HepG2 (cell line): ENCODE measurements around the gene C6orf136. TPM values are rescaled to one million over a fixed set of nuclear protein-coding genes. Genes with fewer than 3 reads are reported as not detected.

Experiments used
- ATAC-seq: fragments of 200-7000 bp; cut with Tn5 transposase; 3 replicates; pipeline ENCODE4 v1.9.1; 2020; ENCODE audit warnings: mild to moderate bottlenecking, moderate library complexity
- BruUV-seq: library from RNA; stranded (reverse); fragments of 400-500 nt; replicated peaks from 2 replicates; lab custom pipeline; 2021; lab: Mats Ljungman, UMichigan
- CTCF ChIA-PET: fragments of 300-600 bp; formaldehyde crosslinking; extraction: SDS; loops from one replicate; lab custom pipeline; 2021; ENCODE audit warnings: low total read pairs, inconsistent platforms, low intra/inter-chr PET ratio; lab: Yijun Ruan, JAX
- POLR2A ChIA-PET: fragments of 350-600 bp; sonication (Branson Sonifier 250); formaldehyde crosslinking; loops from one replicate; lab custom pipeline; 2020; ENCODE audit warnings: antibody characterized with exemption, inconsistent platforms; lab: Yijun Ruan, JAX
- DNase-seq: peaks from one replicate; pipeline ENCODE4 v3.0.0-alpha.2; 2015; ENCODE audit warnings: low spot score
- FAIRE-seq: peaks from 3 replicates; lab custom pipeline; 2011; peaks lifted over from hg19 to GRCh38; lab: Jason Lieb, UNC
- H2AFZ ChIP-seq: one replicate; pipeline ENCODE4 v1.6.1; 2011; ENCODE audit warnings: low read length, inconsistent platforms
- H3K27ac ChIP-seq: fragments of 300-600 bp; 3 replicates; pipeline ENCODE4 v1.8.0; 2011; ENCODE audit warnings: mixed run types, mild to moderate bottlenecking, mixed read lengths, low read length, inconsistent platforms; ENCODE audit not compliant: insufficient read depth; ENCODE audit errors: extremely low read length
- H3K27me3 ChIP-seq, 2 experiments: fragments of 200-600 bp in 1 of 2; 2 replicates in 1 of 2; 3 replicates in 1 of 2; pipeline versions ENCODE4 v1.6.0 to v1.8.0; 2011; ENCODE audit warnings: low read length in 2 of 2, mild to moderate bottlenecking in 2 of 2, moderate library complexity in 2 of 2, inconsistent platforms in 1 of 2; ENCODE audit not compliant: insufficient read depth in 2 of 2, control insufficient read depth in 1 of 2
- H3K36me3 ChIP-seq, 2 experiments: fragments of 200-600 bp in 1 of 2; replicated peaks in 1 of 2; 2 replicates in 1 of 2; 3 replicates in 1 of 2; pipeline versions ENCODE4 v1.5.1 to v1.8.0; 2011; ENCODE audit warnings: low read length in 2 of 2, inconsistent platforms in 1 of 2; ENCODE audit not compliant: insufficient read depth in 2 of 2, control insufficient read depth in 1 of 2
- H3K4me1 ChIP-seq: 2 replicates; pipeline ENCODE4 v1.5.1; 2012; ENCODE audit warnings: low read length, inconsistent platforms; ENCODE audit not compliant: insufficient read depth
- H3K4me2 ChIP-seq: 2 replicates; pipeline ENCODE4 v1.6.0; 2011; ENCODE audit warnings: low read depth, low read length, inconsistent platforms
- H3K4me3 ChIP-seq, 3 experiments: fragments of 200-600 bp in 1 of 3; sonication (generic), shearing (Covaris generic) in 1 of 3; replicated peaks in 1 of 3; 2 replicates each; pipeline ENCODE4 v1.5.1; 2011 to 2016; ENCODE audit warnings: low read length in 3 of 3, inconsistent platforms in 2 of 3, low read depth in 2 of 3, mild to moderate bottlenecking in 2 of 3, control low read depth in 1 of 3, mixed read lengths in 1 of 3; ENCODE audit not compliant: insufficient read depth in 1 of 3
- H3K79me2 ChIP-seq: one replicate; pipeline ENCODE4 v1.6.1; 2011; ENCODE audit warnings: low read length, inconsistent platforms; ENCODE audit not compliant: insufficient read depth
- H3K9ac ChIP-seq: 2 replicates; pipeline ENCODE4 v1.6.0; 2011; ENCODE audit warnings: mild to moderate bottlenecking, low read depth, low read length, inconsistent platforms; ENCODE audit not compliant: insufficient read depth
- H3K9me3 ChIP-seq: 2 replicates; pipeline ENCODE4 v1.5.1; 2012; ENCODE audit warnings: mild to moderate bottlenecking, low read length
- H4K20me1 ChIP-seq: 2 replicates; pipeline ENCODE4 v1.6.0; 2011; ENCODE audit warnings: inconsistent platforms, mild to moderate bottlenecking, low read length, moderate library complexity; ENCODE audit not compliant: insufficient read depth
- HNRNPK ChIP-seq: fragments of 200-400 bp; formaldehyde crosslinking; IDR thresholded peaks from 2 replicates; pipeline ENCODE4 v1.6.1; 2018; ENCODE audit warnings: low read length, low read depth, moderate library complexity, mild to moderate bottlenecking; ENCODE audit not compliant: poor library complexity, severe bottlenecking
- NCOA5 ChIP-seq: sonication (generic); formaldehyde crosslinking; IDR thresholded peaks from 2 replicates; pipeline ENCODE4 v1.4.0; 2020; ENCODE audit warnings: missing genetic modification reagents
- PTBP1 ChIP-seq: fragments of 200-400 bp; formaldehyde crosslinking; IDR thresholded peaks from 2 replicates; pipeline ENCODE4 v1.6.1; 2018; ENCODE audit warnings: low read length, low read depth; ENCODE audit not compliant: poor library complexity, severe bottlenecking
- TAF15 ChIP-seq: fragments of 200-400 bp; formaldehyde crosslinking; IDR thresholded peaks from one replicate; pipeline ENCODE4 v1.6.1; 2018; ENCODE audit warnings: mild to moderate bottlenecking, low read depth, low read length; ENCODE audit not compliant: poor library complexity, severe bottlenecking
- ZNF12 ChIP-seq: sonication (generic); formaldehyde crosslinking; IDR thresholded peaks from 2 replicates; pipeline ENCODE4 v1.5.0; 2020; ENCODE audit warnings: missing genetic modification reagents
- ZNF569 ChIP-seq: sonication (generic); formaldehyde crosslinking; IDR thresholded peaks from 2 replicates; pipeline ENCODE4 v1.5.0; 2020; ENCODE audit warnings: mild to moderate bottlenecking, missing genetic modification reagents, moderate library complexity, borderline replicate concordance
- WGBS: methylation state at CpG from one replicate; pipeline ENCODE4 v1.1.6; 2017; ENCODE audit warnings: low lambda C conversion rate; 5-methylcytosine and 5-hydroxymethylcytosine counted together
- in situ Hi-C: cut with HindIII; loops from 2 replicates; pipeline ENCODE4 v1.10.0; 2017; ENCODE audit warnings: low pct_unique_long_range_greater_than_20kb; ENCODE audit not compliant: extremely low pct_ligation_motif_present
- intact Hi-C: fragments of 100-400 bp; cut with micrococcal nuclease; formaldehyde crosslinking; loops from one replicate; pipeline ENCODE4 v1.10.0; 2022; ENCODE audit not compliant: unreplicated experiment
- polyA plus RNA-seq, 8 experiments: library from polyadenylated mRNA; depleted of rRNA in 3 of 8; stranded (reverse) in 7 of 8; unstranded in 1 of 8; fragments of >200 nt; fragmentation: Illumina TruSeq in 4 of 8; extraction: Trizol in 4 of 8; gene quantifications; 2 replicates each; pipeline versions ENCODE4 v1.2.1 to v1.2.3, GENCODE V29; 2011 to 2016; ENCODE audit warnings: low read depth in 4 of 8, missing spikeins in 1 of 8, mixed read lengths in 1 of 8; ENCODE audit not compliant: insufficient read depth in 1 of 8
- total RNA-seq, 5 experiments: library from RNA; depleted of rRNA; stranded (reverse); fragments of >200 nt; fragmentation: Illumina TruSeq; extraction: Trizol; gene quantifications; 2 replicates each; pipeline ENCODE4 v1.2.3, GENCODE V29; 2016; ENCODE audit warnings: low read depth in 1 of 5
- TF ChIP-seq, protein P1 (sequence below): sonication (generic); formaldehyde crosslinking; IDR thresholded peaks from 2 replicates; pipeline ENCODE4 v1.4.0; 2020; ENCODE audit warnings: mild to moderate bottlenecking, low read depth, missing genetic modification reagents
- TF ChIP-seq, protein P2 (sequence below): conservative IDR thresholded peaks from 2 replicates; pipeline ENCODE4 v1.6.1; 2018; ENCODE audit warnings: missing genetic modification reagents
- TF ChIP-seq, protein P3 (sequence below): sonication (generic); formaldehyde crosslinking; IDR thresholded peaks from 2 replicates; pipeline ENCODE4 v1.5.1; 2020; ENCODE audit warnings: mild to moderate bottlenecking, moderate library complexity, missing genetic modification reagents
- TF ChIP-seq, protein P4 (sequence below), 2 experiments: sonication (generic) in 1 of 2; formaldehyde crosslinking in 1 of 2; IDR thresholded peaks; 2 replicates each; pipeline versions ENCODE4 v1.5.1 to v1.6.1; 2011 to 2020; ENCODE audit warnings: borderline replicate concordance in 1 of 2, low read depth in 1 of 2, low read length in 1 of 2, mild to moderate bottlenecking in 1 of 2, missing genetic modification reagents in 1 of 2, moderate library complexity in 1 of 2

Gene C6orf136
- total and polyA plus RNA-seq, 2 of the 13 experiments (the other 11 are each of a cell fraction or from before 2014, with no cell fraction given), result 12.0 to 26.2 TPM

DNA sequence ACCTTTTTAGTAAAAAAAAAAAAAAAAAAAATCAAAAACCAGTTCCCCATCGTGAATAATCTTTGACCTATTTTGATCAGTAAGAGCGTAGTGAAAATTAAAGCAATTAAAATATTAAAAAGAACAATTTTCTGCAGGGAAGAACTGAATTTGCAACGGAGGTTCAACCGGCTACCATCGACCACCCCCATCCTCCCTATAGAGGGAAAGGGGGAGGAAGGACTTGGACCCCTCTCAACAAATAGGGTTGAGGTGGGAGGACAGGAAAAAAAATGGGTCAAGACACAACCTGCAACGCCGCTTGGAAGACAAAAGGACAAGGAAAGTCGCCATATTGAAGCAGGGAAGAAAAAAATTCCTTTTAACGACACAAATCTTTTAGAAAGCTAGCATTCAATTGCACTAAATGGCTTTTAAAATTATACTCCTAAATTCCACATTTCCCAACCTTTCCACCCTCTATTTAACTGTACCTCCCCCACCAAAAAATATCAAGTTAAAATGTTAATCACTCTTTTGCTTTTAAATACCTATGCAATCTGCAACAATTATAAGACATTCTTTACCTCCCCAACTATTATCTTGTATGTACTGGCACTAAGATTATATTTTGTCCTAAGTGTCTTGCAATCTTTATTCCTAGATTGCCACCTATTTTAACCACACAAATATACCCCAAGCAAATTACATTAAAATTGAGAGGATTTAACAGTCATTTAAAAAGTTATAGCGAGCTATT lies 31.5 kb upstream of the C6orf136 start:
- Histone ChIP-seq H3K36me3 (peaks cover 2 to 12% of the 10 kb centered on the region in 2 experiments), H3K4me3 (peak overlapping the region; percentile 74 to 97 (median 87)), H3K79me2 (peaks cover 44% of the 10 kb centered on the region), H3K27me3 (no peaks in the 10 kb centered on the region; a peak in 1 of 5 replicates), H3K4me2 (peak overlapping the region; percentile 88), H3K9ac (peak overlapping the region; percentile 100), H3K4me1 (peaks cover 35% of the 10 kb centered on the region), H4K20me1 (peaks cover 12% of the 10 kb centered on the region), H3K9me3 (no peaks in the 10 kb centered on the region), H3K27ac (peak overlapping the region; percentile 98), H2AFZ (no peak overlapping the region)
- in situ Hi-C loops (no loop called here), intact Hi-C loops (loop anchor here (5.0 kb wide), 1 partner anchor 42 kb away; no protein-coding TSS in a partner anchor)
- POLR2A ChIA-PET, result interaction anchor here (0.6 to 4.8 kb wide), 46 partner anchors 10 to 1207 kb away, joined by 3 to 172 read pairs (median 4); partner anchors contain the start of genes ABCF1, ATAT1, C6orf136 and DHX16
- CTCF ChIA-PET, result no interaction called here
- FAIRE-seq, result no peak
- DNase-seq, result peak; percentile 83
- under 1% methylated on average over 10 of the region's 10 CpGs for WGBS
- no peak for ATAC-seq
- TSS peak; percentile 64 for BruUV-seq
- TF ChIP-seq, protein P1, sequence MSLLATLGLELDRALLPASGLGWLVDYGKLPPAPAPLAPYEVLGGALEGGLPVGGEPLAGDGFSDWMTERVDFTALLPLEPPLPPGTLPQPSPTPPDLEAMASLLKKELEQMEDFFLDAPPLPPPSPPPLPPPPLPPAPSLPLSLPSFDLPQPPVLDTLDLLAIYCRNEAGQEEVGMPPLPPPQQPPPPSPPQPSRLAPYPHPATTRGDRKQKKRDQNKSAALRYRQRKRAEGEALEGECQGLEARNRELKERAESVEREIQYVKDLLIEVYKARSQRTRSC, result peak; percentile 10; the same call in 1 of the 2 replicates
- TF ChIP-seq, protein P2, sequence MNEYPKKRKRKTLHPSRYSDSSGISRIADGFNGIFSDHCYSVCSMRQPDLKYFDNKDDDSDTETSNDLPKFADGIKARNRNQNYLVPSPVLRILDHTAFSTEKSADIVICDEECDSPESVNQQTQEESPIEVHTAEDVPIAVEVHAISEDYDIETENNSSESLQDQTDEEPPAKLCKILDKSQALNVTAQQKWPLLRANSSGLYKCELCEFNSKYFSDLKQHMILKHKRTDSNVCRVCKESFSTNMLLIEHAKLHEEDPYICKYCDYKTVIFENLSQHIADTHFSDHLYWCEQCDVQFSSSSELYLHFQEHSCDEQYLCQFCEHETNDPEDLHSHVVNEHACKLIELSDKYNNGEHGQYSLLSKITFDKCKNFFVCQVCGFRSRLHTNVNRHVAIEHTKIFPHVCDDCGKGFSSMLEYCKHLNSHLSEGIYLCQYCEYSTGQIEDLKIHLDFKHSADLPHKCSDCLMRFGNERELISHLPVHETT (CRISPR knock-in tag), result peak; percentile 44; the same call in 1 of the 2 replicates
- TF ChIP-seq PTBP1 (no peak), TAF15 (peak; percentile 30), ZNF569 (CRISPR knock-in tag) (peak; percentile 52; the same call in 1 of the 2 replicates), ZNF12 (0 out of 2 replicates have a peak, but pooled peaks have one; percentile 22), HNRNPK (peak; percentile 97), NCOA5 (CRISPR knock-in tag) (0 out of 2 replicates have a peak, but pooled peaks have one; percentile 63)
- TF ChIP-seq, protein P3, sequence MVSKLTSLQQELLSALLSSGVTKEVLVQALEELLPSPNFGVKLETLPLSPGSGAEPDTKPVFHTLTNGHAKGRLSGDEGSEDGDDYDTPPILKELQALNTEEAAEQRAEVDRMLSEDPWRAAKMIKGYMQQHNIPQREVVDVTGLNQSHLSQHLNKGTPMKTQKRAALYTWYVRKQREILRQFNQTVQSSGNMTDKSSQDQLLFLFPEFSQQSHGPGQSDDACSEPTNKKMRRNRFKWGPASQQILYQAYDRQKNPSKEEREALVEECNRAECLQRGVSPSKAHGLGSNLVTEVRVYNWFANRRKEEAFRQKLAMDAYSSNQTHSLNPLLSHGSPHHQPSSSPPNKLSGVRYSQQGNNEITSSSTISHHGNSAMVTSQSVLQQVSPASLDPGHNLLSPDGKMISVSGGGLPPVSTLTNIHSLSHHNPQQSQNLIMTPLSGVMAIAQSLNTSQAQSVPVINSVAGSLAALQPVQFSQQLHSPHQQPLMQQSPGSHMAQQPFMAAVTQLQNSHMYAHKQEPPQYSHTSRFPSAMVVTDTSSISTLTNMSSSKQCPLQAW (CRISPR knock-in tag), result 0 out of 2 replicates have a peak, but pooled peaks have one; percentile 9
- TF ChIP-seq, protein P4, sequence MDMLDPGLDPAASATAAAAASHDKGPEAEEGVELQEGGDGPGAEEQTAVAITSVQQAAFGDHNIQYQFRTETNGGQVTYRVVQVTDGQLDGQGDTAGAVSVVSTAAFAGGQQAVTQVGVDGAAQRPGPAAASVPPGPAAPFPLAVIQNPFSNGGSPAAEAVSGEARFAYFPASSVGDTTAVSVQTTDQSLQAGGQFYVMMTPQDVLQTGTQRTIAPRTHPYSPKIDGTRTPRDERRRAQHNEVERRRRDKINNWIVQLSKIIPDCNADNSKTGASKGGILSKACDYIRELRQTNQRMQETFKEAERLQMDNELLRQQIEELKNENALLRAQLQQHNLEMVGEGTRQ (IDR thresholded peaks at IDR 0.05; ENCODE audit: low read depth, low read length), result no peak
- TF ChIP-seq, protein P4 (CRISPR knock-in tag; IDR thresholded peaks at IDR 0.05; ENCODE audit: borderline replicate concordance), result no peak; the same call in 1 of the 2 replicates
